ENCODE data around the gene GALNT17. TPM values are rescaled to one million over a fixed set of nuclear protein-coding genes. Genes with fewer than 3 reads are reported as not detected.

The GALNT17 gene
- total RNA-seq, 4 donors from 2014 or later: 0.63 to 7.5 (median 3.1) TPM

DNA sequence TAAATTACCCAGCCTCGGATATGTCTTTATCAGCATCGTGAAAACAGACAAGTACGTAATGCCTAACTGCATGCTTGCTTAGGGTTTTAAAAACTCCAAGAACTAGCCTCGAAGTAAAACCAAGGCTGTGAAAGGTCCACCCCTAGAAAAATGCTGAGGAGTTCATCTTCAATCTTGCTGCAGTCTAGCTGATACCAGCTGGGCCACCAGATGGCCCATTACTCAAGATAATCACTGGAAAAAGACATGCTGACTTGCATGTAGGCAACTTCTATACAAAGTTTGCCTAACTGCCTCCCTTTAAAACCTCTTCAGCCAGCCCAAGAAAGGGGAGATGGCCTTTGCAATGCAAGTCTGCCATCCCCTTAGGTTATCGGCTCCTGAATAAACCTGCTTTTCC lies 614.1 kb downstream of the GALNT17 start:
- WGBS, 2 donors: 86 to 89% methylated on average over 5 of the region's 5 CpGs
- H3K4me3 ChIP-seq (ENCODE audit: low read depth, poor library complexity, severe bottlenecking): no peak overlapping the region
- TF ChIP-seq, protein P1, sequence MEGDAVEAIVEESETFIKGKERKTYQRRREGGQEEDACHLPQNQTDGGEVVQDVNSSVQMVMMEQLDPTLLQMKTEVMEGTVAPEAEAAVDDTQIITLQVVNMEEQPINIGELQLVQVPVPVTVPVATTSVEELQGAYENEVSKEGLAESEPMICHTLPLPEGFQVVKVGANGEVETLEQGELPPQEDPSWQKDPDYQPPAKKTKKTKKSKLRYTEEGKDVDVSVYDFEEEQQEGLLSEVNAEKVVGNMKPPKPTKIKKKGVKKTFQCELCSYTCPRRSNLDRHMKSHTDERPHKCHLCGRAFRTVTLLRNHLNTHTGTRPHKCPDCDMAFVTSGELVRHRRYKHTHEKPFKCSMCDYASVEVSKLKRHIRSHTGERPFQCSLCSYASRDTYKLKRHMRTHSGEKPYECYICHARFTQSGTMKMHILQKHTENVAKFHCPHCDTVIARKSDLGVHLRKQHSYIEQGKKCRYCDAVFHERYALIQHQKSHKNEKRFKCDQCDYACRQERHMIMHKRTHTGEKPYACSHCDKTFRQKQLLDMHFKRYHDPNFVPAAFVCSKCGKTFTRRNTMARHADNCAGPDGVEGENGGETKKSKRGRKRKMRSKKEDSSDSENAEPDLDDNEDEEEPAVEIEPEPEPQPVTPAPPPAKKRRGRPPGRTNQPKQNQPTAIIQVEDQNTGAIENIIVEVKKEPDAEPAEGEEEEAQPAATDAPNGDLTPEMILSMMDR (IDR thresholded peaks at IDR 0.05): no peak
- TF ChIP-seq POLR2A (IDR thresholded peaks at IDR 0.05): no peak
- no peak for DNase-seq (ENCODE audit: low spot score in 2 of 2)
- intact Hi-C loops (cut with DNase I; ENCODE audit: low total_unique reads): no loop called here

DNA sequence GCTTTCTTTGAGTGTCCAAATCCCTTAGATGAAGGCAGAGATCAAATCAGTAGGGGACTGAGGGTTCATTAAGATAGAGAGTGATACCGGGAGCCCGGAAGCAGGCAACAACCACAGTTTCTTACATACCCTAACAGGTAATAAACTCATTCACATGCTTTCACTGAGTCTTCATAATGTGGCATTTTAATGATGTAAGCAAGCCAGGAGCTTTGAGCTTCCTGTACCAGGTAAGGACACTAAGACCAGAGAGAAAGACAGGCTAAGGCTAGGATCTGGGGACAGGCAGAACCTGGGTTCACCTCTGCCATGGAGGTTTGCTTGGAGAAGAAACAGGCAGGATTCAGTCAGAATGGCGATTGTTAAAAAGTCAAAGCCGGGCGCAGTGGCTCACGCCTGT lies 618.3 kb downstream of the GALNT17 start:
- DNase-seq (ENCODE audit: low spot score in 2 of 2): no peak
- 89 to 96% methylated on average over 6 of the region's 6 CpGs for WGBS, 2 donors
- no peak for TF ChIP-seq POLR2A (IDR thresholded peaks at IDR 0.05)
- TF ChIP-seq, protein P1 (IDR thresholded peaks at IDR 0.05): no peak
- intact Hi-C loops (cut with DNase I; ENCODE audit: low total_unique reads): loop anchor here (5.0 kb wide), 1 partner anchor 742 kb away; no protein-coding TSS in a partner anchor
- H3K4me3 ChIP-seq (ENCODE audit: low read depth, poor library complexity, severe bottlenecking): no peak overlapping the region

DNA sequence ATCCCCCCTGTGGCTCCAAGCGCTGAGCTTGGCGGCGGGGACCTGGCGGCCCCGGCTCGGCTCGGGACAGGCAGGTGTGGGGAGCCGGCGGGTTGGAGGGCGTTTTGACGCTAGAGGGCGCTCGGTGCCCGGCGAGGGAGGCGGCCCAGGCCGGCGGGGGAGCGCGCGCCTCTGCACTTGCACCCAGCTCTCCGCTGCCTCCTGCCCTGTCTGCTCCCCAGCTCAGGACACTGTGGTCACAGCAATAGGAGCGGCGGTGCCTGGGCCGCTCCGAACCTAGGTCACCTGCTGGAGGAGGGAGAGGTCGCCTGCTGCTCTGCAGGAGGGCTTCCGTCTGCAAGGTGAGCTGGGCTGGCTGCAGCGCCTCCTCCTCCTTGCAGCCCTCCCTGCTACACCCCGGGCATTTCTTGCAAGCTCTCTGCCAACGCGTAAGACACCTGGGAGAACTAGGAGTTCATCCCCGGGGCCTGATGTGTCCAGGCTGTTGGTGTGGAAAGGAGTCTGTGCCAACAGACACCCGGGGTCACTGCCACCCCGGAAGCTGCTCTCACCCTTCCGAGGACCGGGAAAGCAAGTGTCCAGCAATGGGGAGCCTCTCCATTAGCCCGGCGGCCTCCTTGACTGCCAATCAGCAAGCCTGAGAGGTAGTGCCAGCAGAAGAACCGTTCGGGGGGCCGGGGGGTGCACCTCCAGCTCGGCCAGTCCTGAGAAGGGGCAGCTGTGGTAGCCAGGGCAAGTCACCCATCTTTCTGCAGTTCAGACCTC lies 620.4 kb downstream of the GALNT17 start:
- no peak overlapping the region for H3K4me3 ChIP-seq (ENCODE audit: low read depth, poor library complexity, severe bottlenecking)
- intact Hi-C loops (cut with DNase I; ENCODE audit: low total_unique reads): loop anchor here (5.0 kb wide), 1 partner anchor 740 kb away; no protein-coding TSS in a partner anchor

DNA sequence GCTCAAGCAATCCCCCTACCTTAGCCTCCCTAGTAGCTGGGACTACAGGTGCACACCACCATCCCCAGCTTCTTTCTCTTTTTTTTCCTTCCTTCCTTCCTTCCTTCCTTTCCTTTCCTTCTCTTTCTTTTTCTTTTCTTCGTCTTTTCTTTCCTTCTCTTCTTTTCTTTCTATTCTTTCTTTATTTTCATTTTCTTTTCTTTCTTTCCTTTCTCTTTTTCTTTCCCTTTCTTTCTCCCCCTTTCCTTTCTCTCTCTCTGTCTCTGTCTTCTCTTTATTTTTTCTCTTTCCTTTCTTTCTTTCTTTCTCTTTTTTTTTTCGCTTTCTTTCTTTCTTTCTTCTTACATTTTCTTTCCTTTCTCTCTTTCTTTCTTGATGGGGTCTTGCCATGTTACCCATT lies 621.3 kb downstream of the GALNT17 start:
- intact Hi-C loops (cut with DNase I; ENCODE audit: low total_unique reads): loop anchor here (5.0 kb wide), 1 partner anchor 739 kb away; no protein-coding TSS in a partner anchor
- 93 to 100% methylated on average over 2 of the region's 2 CpGs for WGBS, 2 donors
- TF ChIP-seq, protein P1 (IDR thresholded peaks at IDR 0.05): no peak
- TF ChIP-seq POLR2A (IDR thresholded peaks at IDR 0.05): no peak
- no peak for DNase-seq (ENCODE audit: low spot score in 2 of 2)
- no peak overlapping the region for H3K4me3 ChIP-seq (ENCODE audit: low read depth, poor library complexity, severe bottlenecking)

More for the DNA sequence above, 620.4 kb downstream of the GALNT17 start:
- TF ChIP-seq, protein P1 (IDR thresholded peaks at IDR 0.05): no peak
- TF ChIP-seq POLR2A (IDR thresholded peaks at IDR 0.05): no peak
- 14 to 31% methylated on average over 15 to 43 of the region's 43 CpGs for WGBS, 2 donors
- DNase-seq (ENCODE audit: low spot score in 2 of 2): peak in 1 of 2 donors; percentile 85

DNA sequence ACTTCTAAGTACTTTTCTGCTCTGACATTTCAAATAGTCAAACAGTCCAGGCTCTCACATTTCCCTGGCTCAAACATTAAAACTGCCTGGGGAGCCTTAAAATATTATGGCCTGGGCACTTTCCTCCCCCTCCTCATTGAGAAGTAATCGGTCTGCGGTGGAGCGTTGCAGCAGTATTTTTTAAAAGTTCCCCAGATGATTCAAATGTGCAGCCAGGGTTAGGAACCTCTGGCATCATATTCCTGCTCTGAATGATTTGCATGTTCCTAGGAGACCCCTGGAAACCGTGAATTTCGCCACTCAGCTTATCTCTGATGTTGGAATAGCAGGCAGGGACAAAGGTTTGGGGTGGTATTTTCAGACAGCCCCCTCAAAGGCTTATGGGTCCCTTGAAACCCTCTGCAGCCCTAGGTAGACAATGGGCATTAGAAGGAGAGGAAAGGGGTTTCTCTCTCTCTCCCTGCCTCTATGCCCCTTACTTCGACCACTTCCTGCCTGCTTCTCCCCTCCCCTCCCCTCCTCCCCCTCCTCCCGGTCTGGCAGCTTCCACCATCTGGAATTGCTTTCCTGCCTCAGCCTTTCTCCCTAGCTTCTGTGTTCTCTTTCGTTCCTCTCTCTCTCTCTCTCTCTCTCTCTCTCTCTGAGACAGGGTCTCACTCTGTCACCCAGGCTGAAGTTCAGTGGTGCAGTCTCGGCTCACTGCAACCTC lies 622.2 kb downstream of the GALNT17 start:
- intact Hi-C loops (cut with DNase I; ENCODE audit: low total_unique reads): loop anchor here (5.0 kb wide), 1 partner anchor 738 kb away; no protein-coding TSS in a partner anchor
- TF ChIP-seq POLR2A (IDR thresholded peaks at IDR 0.05): no peak
- TF ChIP-seq, protein P1 (IDR thresholded peaks at IDR 0.05): no peak
- WGBS, 2 donors: 31 to 41% methylated on average over 9 of the region's 9 CpGs
- no peak overlapping the region for H3K4me3 ChIP-seq (ENCODE audit: low read depth, poor library complexity, severe bottlenecking)
- no peak for DNase-seq (ENCODE audit: low spot score in 2 of 2)
